ENCODE data around the gene FMNL2.

DNA sequence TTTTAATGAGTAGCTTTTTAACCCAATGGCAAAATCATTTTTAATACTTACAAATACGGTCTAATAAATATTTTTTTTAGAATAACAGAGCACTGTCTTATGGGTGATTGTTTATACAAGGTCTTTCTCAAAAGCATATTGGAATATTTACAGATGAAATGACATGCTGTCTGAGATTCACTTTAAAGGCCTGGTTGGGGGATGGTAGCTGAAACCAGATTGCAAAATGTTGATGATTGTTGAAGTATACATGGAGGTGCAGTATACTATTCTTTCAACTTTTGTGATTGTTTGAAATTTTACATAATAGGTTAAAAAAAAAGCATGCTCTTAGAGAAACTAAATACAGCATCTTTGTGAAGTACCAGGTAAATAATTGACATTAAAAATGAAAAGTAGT, 111.2 kb downstream of the FMNL2 start:
- TF ChIP-seq, protein P1, sequence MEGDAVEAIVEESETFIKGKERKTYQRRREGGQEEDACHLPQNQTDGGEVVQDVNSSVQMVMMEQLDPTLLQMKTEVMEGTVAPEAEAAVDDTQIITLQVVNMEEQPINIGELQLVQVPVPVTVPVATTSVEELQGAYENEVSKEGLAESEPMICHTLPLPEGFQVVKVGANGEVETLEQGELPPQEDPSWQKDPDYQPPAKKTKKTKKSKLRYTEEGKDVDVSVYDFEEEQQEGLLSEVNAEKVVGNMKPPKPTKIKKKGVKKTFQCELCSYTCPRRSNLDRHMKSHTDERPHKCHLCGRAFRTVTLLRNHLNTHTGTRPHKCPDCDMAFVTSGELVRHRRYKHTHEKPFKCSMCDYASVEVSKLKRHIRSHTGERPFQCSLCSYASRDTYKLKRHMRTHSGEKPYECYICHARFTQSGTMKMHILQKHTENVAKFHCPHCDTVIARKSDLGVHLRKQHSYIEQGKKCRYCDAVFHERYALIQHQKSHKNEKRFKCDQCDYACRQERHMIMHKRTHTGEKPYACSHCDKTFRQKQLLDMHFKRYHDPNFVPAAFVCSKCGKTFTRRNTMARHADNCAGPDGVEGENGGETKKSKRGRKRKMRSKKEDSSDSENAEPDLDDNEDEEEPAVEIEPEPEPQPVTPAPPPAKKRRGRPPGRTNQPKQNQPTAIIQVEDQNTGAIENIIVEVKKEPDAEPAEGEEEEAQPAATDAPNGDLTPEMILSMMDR (IDR thresholded peaks at IDR 0.05): no peak
- TF ChIP-seq ZFX (IDR thresholded peaks at IDR 0.05; ENCODE audit: borderline replicate concordance): no peak
